ENCODE measurements around the gene SLC22A14. TPM values are rescaled to one million over a fixed set of nuclear protein-coding genes. Genes with fewer than 3 reads are reported as not detected.

Gene SLC22A14
- total RNA-seq, 4 donors from 2014 or later = 0.28 TPM; not detected in 3

GRCh38 chr3:38245930-38246329, 36.2 kb upstream of the SLC22A14 start:
- Histone ChIP-seq H3K4me3 (no peak overlapping the region), H3K4me1 (no peaks in the 10 kb centered on the region), H3K27me3 (no peaks in the 10 kb centered on the region), H3K36me3 (no peaks in the 10 kb centered on the region), H3K27ac (no peak overlapping the region), H3K9me3 (no peaks in the 10 kb centered on the region)
- no peak for TF ChIP-seq CTCF (IDR thresholded peaks at IDR 0.05)
- no peak for TF ChIP-seq POLR2A (IDR thresholded peaks at IDR 0.05)
- no peak for DNase-seq
- intact Hi-C loops (cut with DNase I; ENCODE audit: low total_unique reads) = no loop called here

- no peak for TF ChIP-seq POLR2A (IDR thresholded peaks at IDR 0.05)
- DNase-seq = no peak
- Histone ChIP-seq H3K4me3 (no peak overlapping the region), H3K9me3 (no peaks in the 10 kb centered on the region), H3K36me3 (no peaks in the 10 kb centered on the region), H3K27me3 (no peaks in the 10 kb centered on the region), H3K4me1 (no peaks in the 10 kb centered on the region), H3K27ac (no peak overlapping the region)
- intact Hi-C loops (cut with DNase I; ENCODE audit: low total_unique reads) = no loop called here
These were observed 34.6 kb upstream of the SLC22A14 start for GRCh38 chr3:38247366-38248035.

DNA sequence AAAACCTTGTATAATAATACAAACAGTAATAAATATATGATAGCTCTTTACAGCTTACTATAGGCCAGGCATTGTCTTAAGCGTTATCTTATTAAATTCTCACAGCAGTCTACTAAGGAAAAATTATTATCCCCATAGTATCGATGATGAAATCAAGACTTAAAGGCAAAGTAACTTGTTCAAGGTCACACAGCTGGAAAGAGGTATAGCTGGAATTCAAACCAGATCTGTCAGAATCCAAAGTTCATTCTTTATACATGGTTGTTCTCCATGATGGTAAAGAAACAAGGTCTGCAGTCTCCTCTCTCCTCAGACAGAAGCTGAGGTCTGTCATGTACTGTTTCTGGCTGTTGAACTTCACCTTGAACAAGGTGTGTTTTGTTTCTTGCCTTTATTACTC, 31.9 kb upstream of the SLC22A14 start:
- H3K4me1 ChIP-seq = no peaks in the 10 kb centered on the region
- intact Hi-C loops (cut with DNase I; ENCODE audit: low total_unique reads) = no loop called here
- H3K27me3 ChIP-seq = no peaks in the 10 kb centered on the region
- H3K4me3 ChIP-seq = no peak overlapping the region
- H3K9me3 ChIP-seq = no peaks in the 10 kb centered on the region
- no peak for DNase-seq
- H3K36me3 ChIP-seq = no peaks in the 10 kb centered on the region
- H3K27ac ChIP-seq = no peak overlapping the region
- no peak for TF ChIP-seq POLR2A (IDR thresholded peaks at IDR 0.05)
- no peak for TF ChIP-seq CTCF (IDR thresholded peaks at IDR 0.05)

GRCh38 chr3:38251197-38251596, 30.9 kb upstream of the SLC22A14 start:
- H3K4me3 ChIP-seq = no peak overlapping the region
- no peak for TF ChIP-seq CTCF (IDR thresholded peaks at IDR 0.05)
- no peak for TF ChIP-seq POLR2A (IDR thresholded peaks at IDR 0.05)
- no peaks in the 10 kb centered on the region for H3K9me3 ChIP-seq
- no peaks in the 10 kb centered on the region for H3K27me3 ChIP-seq
- no peak overlapping the region for H3K27ac ChIP-seq
- no peak for DNase-seq
- no peaks in the 10 kb centered on the region for H3K36me3 ChIP-seq
- intact Hi-C loops (cut with DNase I; ENCODE audit: low total_unique reads) = no loop called here
- no peaks in the 10 kb centered on the region for H3K4me1 ChIP-seq

- TF ChIP-seq POLR2A (IDR thresholded peaks at IDR 0.05) (no peak), CTCF (IDR thresholded peaks at IDR 0.05) (no peak)
- Histone ChIP-seq H3K9me3 (no peaks in the 10 kb centered on the region), H3K4me1 (no peaks in the 10 kb centered on the region), H3K36me3 (no peaks in the 10 kb centered on the region), H3K27me3 (no peaks in the 10 kb centered on the region), H3K4me3 (no peak overlapping the region), H3K27ac (no peak overlapping the region)
- DNase-seq = no peak
- intact Hi-C loops (cut with DNase I; ENCODE audit: low total_unique reads) = no loop called here
These were observed 28.4 kb upstream of the SLC22A14 start for GRCh38 chr3:38253704-38254103.

- no peaks in the 10 kb centered on the region for H3K27me3 ChIP-seq
- DNase-seq = no peak
- no peaks in the 10 kb centered on the region for H3K9me3 ChIP-seq
- TF ChIP-seq CTCF (IDR thresholded peaks at IDR 0.05) (no peak), POLR2A (IDR thresholded peaks at IDR 0.05) (no peak)
- intact Hi-C loops (cut with DNase I; ENCODE audit: low total_unique reads) = no loop called here
- H3K4me3 ChIP-seq = no peak overlapping the region
- no peaks in the 10 kb centered on the region for H3K4me1 ChIP-seq
- H3K27ac ChIP-seq = no peak overlapping the region
- H3K36me3 ChIP-seq = no peaks in the 10 kb centered on the region
These were observed 27.2 kb upstream of the SLC22A14 start for GRCh38 chr3:38254872-38255271.
